Islet of Langerhans (tissue), 1 donor: ENCODE measurements around the gene CREBRF.
"Not testable (repeated sequence)": the region's sequence is repeated elsewhere in the genome, so short reads cannot be mapped to it uniquely, and the experiment has no call there.

Source experiments
- FAIRE-seq: peaks from one replicate; lab custom pipeline; 2011; peaks lifted over from hg19 to GRCh38; lab: Jason Lieb, UNC

Gene CREBRF

DNA sequence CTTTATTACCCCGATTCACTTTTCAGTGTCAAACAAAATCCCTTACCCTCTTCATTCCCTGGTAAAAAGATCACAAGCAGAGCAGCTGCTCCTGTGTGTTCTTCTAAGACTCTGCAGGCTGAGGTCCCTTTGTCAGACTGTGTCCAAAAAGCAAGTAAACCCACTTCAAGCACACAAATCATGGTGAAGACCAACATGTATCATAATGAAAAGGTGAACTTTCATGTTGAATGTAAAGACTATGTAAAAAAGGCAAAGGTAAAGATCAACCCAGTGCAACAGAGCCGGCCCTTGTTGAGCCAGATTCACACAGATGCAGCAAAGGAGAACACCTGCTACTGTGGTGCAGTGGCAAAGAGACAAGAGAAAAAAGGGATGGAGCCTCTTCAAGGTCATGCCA lies 34.5 kb downstream of the CREBRF start:
- no peak for FAIRE-seq

DNA sequence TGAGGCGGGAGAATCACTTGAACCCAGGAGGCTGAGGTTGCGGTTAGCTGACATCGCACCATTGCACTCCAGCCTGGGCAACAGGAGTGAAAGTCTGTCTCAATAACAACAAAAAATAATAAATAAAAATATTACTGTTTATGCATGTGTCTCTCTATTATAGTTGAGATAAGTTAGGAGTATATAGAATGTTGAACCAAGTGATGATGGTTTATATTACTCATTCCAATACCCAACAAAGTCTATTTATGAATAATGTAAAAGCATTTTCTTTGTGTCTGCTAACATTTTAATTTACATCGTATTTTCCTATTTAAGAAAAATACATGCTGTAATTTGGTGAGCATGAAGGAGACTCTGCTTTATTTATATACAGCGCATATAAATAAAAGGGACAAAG lies 35.8 kb downstream of the CREBRF start:
- no peak for FAIRE-seq

DNA sequence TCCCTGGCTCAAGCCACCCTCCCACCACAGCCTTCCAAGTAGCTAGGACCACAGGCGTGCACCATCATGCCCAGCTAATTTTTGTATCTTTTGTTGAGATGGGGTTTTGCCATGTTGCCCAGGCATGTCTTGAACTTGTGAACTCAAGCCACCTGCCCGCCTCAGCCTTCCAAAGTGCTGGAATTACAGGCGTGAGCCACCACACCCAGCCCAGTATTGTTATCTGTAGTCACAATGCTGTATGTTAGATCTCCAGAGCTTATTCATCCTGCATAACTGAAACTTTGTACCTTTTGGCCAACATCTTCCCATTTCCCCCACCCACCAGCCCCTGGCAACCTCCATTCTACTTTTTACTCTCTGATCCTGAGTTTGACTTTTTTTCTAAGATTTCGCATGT lies 37.5 kb downstream of the CREBRF start:
- FAIRE-seq, result no peak

DNA sequence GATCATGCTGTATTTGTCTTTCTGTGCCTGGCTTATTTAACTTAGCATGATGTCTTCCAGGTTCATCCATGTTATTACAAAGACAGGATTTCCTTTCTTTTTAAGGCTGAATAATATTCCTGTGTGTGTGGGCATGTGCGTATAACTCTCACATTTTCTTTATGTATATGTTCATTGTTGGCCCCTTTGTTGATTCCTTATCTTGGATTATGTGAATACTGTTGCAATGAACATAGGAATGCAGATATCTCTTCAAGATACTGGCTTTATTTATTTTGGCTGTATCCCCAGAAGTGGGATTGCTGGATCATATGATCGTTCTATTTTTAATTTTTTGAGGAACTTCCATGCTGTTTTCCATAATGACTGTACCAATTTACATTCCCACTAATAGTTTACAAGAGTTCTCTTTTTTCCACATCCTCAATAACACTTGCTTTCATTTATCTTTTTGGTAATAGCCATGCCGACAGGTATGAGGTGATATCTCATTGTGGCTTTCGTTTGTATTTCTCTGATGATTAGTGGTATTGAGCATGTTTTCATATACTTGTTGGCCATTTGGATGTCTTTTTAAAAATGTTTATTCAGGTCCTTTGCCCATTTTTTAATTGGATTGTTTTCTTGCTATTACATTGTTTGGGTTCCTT lies 38.0 kb downstream of the CREBRF start:
- peak; percentile 88 for FAIRE-seq

GRCh38 chr5:173098787-173099186 lies 42.6 kb downstream of the CREBRF start:
- FAIRE-seq, result no peak

GRCh38 chr5:173099461-173099860 lies 43.3 kb downstream of the CREBRF start:
- FAIRE-seq, result no peak

- no peak for FAIRE-seq
Observed at GRCh38 chr5:173101245-173101644, 45.1 kb downstream of the CREBRF start.

GRCh38 chr5:173103411-173103810 lies 47.3 kb downstream of the CREBRF start:
- no peak for FAIRE-seq

GRCh38 chr5:173108914-173109313 lies 52.8 kb downstream of the CREBRF start:
- FAIRE-seq, result no peak

- peak; percentile 17 for FAIRE-seq
Observed at GRCh38 chr5:173114536-173114935, 58.4 kb downstream of the CREBRF start.

- FAIRE-seq, result no peak
Observed at GRCh38 chr5:173119719-173120118, 63.6 kb downstream of the CREBRF start.

DNA sequence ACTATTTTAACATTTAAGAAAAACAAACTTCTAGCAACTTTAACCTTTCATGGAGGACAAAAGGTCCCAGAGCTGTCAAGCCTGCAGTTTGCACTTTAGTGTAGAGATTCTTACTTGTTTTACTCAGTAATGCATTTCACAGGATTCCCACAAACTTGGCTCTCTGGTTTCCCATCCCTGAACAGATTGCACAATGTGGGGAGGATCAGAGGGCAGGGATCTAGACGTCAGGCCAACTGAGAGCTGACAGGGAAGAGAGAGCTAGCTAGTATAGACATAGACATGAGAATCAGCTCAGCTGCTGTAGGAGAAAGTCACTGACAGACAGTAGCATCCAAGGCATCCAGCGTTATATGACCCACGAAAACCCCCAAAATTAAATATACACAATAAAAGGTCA lies 67.3 kb downstream of the CREBRF start:
- FAIRE-seq, result no peak

GRCh38 chr5:173132166-173132565 lies 76.0 kb downstream of the CREBRF start:
- FAIRE-seq, result not testable (repeated sequence)

- no peak for FAIRE-seq
Observed at GRCh38 chr5:173138707-173139106, 82.6 kb downstream of the CREBRF start.

GRCh38 chr5:173139631-173140030 lies 83.5 kb downstream of the CREBRF start:
- FAIRE-seq, result no peak

DNA sequence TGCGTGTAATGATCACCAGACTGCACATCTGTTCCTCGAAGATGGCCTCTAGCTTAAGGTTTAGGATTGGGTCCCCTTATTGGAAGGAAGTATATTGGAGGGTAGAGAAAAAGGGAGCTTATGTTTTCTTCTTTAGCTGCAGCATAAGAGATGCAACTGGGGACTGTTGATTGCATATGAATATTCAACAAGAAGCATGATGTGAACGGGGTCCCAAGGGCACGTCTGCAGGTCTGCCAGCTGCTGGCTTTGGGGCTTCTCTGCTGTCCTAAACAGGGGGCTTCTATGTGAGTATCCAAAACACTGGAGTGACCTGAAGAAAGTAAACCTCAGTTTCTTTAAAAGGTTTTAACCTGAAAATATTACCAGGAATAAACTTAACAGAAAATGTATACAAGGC lies 84.6 kb downstream of the CREBRF start:
- FAIRE-seq, result no peak

DNA sequence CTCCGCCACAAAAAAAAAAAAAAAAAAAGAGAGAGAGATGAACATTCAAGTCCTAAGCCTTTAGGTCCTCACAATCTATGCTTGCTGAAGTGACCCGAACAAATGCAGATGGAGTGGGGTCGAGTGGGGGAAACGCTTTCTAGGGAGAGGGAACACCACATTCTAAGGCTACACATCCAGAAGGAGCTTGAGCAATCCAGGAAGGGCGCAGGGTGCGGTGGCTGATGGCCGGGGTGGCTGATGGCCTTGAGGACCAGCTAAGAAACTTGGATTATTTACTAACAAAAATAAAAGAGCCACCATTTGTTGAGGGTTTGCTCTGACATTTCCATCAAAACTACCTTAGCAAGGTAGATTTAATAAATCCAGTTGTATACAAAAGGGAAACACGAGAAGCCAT lies 87.4 kb downstream of the CREBRF start:
- no peak for FAIRE-seq

DNA sequence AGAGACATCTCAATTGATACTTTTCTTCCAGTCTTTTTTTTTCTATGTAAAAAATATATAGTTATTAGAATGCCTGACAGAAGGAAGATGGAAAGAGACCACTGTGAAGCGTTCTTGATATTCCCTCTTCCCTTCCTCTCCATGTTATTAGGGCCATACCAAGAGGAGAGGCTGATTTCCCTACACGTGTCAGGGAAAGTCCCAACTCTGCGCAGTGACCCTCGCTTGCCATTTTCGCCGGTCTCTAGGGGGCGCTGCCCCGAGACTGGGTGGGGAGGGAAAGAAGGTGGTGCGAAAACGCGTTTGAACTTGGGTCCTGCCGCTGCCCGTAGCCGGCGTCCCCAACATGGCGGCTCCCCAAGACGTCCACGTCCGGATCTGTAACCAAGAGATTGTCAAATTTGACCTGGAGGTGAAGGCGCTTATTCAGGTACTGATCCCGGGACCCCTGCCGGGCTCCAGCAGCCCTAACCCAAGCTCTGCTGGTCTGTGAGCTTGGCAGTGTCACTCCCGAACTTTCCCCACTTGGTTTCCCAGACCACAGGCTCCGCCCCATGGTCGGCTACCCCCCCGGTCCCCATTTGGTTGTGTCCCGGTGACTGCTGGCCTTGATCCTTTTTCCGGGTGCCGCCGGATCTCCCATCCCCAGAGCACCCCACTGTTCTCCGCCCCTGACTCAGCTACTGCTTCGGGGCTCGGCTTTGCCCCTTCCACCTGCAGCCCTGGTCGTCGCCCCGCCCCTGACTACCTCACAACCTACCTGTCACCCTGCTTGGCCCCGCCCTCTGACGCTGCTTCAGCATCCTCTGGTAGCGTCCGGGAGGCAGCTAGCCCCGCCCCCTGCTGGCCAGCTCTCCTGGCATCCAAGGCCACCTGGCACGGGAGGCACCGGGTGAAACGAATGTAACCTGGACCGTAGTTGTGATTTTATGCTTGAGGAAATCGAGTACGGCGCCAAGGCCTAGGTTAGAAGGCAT lies 88.3 kb downstream of the CREBRF start, which contains the start of gene BNIP1:
BNIP1 (plus strand) TSS at position 332 of the 977 bp plus-strand sequence; CDS start at position 347, 15 bp downstream.
- peak; percentile 82 for FAIRE-seq

GRCh38 chr5:173148354-173148753 lies 92.2 kb downstream of the CREBRF start:
- FAIRE-seq, result no peak

- no peak for FAIRE-seq
Observed at GRCh38 chr5:173152547-173152946, 96.4 kb downstream of the CREBRF start.

DNA sequence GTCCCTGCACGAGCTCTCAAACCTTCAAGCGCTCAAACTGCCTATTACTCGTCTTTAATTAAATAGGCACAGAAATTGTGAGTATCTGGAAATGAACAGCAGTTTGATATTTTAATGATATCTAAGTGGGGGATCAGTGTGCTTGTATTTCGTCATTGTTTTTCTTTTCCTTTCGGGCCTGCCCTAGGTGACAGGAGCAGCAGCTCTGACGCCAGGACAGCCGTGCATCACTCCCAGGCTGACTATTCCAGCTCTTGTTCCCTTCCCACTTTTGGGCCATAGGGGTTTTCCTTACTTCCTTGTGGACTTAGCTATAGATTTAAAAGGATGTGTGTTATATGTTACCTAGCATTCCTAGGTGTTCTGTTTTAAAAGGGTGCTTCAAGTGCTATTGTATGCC lies 97.7 kb downstream of the CREBRF start:
- FAIRE-seq, result no peak

- FAIRE-seq, result not testable (repeated sequence)
Observed at GRCh38 chr5:173154619-173155018, 98.5 kb downstream of the CREBRF start.

DNA sequence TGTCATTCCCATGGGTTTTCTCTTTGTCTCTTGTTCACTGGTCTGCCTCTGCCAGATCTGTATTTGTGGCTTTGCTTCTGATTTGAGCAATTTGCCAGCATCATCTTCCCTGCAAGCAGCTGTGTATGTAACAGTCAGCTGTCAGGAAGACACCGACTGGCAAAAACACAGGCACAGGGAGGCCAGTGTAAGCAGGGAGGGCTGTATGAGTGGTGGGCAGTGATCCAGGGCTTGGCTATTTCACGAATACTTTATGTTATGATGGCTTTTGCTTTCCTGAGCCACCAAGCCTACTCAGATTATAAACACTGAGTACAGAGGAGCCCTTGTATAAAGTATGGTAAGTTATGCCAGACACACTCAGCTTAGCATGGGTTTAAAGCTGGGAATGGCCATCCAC lies 99.8 kb downstream of the CREBRF start:
- FAIRE-seq, result no peak
